Stomach (tissue), 9 donors: ENCODE measurements around the gene SCARB1. TPM values are rescaled to one million over a fixed set of nuclear protein-coding genes. Genes with fewer than 3 reads are reported as not detected.

Source experiments
- DNase-seq, 2 donors: peaks; one replicate each; pipeline versions ENCODE4 v3.0.0 to v3.0.0-alpha.2; 2013 to 2019
- H3K27ac ChIP-seq, 5 donors: fragments of 200-600 bp in 4 of 5; sonication (generic) in 4 of 5; one replicate each; pipeline ENCODE4 v1.5.1; 2013 to 2019; ENCODE audit warnings: mild to moderate bottlenecking in 1 of 5, moderate library complexity in 1 of 5
- H3K27me3 ChIP-seq, 3 donors: fragments of 200-600 bp; sonication (generic); one replicate each; pipeline ENCODE4 v1.5.1; 2017 to 2019; ENCODE audit warnings: mixed run types in 1 of 3
- H3K36me3 ChIP-seq, 4 donors: fragments of 200-600 bp; sonication (generic); 1 replicate in 3 of 4; 2 replicates in 1 of 4; pipeline ENCODE4 v1.5.1; 2016 to 2019
- H3K4me1 ChIP-seq, 4 donors: fragments of 200-600 bp; sonication (generic); one replicate each; pipeline ENCODE4 v1.5.1; 2016 to 2019
- H3K4me3 ChIP-seq, 4 donors: fragments of 200-600 bp; sonication (generic) in 3 of 4; one replicate each; pipeline ENCODE4 v1.5.1; 2016 to 2019; ENCODE audit warnings: mild to moderate bottlenecking in 1 of 4
- H3K9me3 ChIP-seq, 4 donors: fragments of 200-600 bp; sonication (generic); one replicate each; pipeline ENCODE4 v1.5.1; 2016 to 2019
- CTCF ChIP-seq, 7 experiments: fragments of 450-650 bp in 4 of 7; fragments of 200-600 bp in 3 of 7; sonication (generic) in 3 of 7; IDR thresholded peaks; one replicate each; pipeline ENCODE4 v1.5.1; 2016 to 2019; ENCODE audit warnings: antibody characterized with exemption in 7 of 7, control low read depth in 2 of 7, mild to moderate bottlenecking in 1 of 7
- EP300 ChIP-seq: sonication (generic); formaldehyde crosslinking; IDR thresholded peaks from one replicate; pipeline ENCODE4 v1.6.1; 2017; ENCODE audit warnings: antibody characterized with exemption
- POLR2A ChIP-seq, 4 donors: fragments of 450-650 bp; IDR thresholded peaks; one replicate each; pipeline ENCODE4 v1.6.1; 2016; ENCODE audit warnings: antibody characterized with exemption in 4 of 4, control low read depth in 2 of 4, mild to moderate bottlenecking in 1 of 4, moderate library complexity in 1 of 4
- POLR2AphosphoS5 ChIP-seq, 3 donors: sonication (generic); formaldehyde crosslinking; IDR thresholded peaks; one replicate each; pipeline ENCODE4 v1.6.1; 2016; ENCODE audit warnings: antibody characterized with exemption in 3 of 3
- WGBS, 5 donors: extraction: QIAGEN DNeasy Blood & Tissue Kit in 3 of 5; methylation state at CpG; one replicate each; pipeline versions ENCODE4 v1.1.5 to v1.1.7; 2013 to 2018; 5-methylcytosine and 5-hydroxymethylcytosine counted together
- intact Hi-C: fragments of 100-400 bp; cut with DNase I; formaldehyde crosslinking; loops from one replicate; pipeline ENCODE4 v1.15.1; 2023; ENCODE audit warnings: low total_unique reads
- polyA plus RNA-seq, 3 donors: library from polyadenylated mRNA; stranded (reverse); fragments of 200-250 nt; gene quantifications; one replicate each; pipeline ENCODE4 v1.2.3, GENCODE V29; 2013
- total RNA-seq, 5 donors: library from RNA; depleted of rRNA; stranded (reverse); fragments of >200 nt; gene quantifications; one replicate each; pipeline versions ENCODE4 v1.1.0 to v1.2.3, GENCODE V29; 2014 to 2016
- donor health status: healthy with polysubstance abuse.
- donor health status: Bipolar disorder and iron deficiency.
- donor health status: healthy.

Gene SCARB1
- total and polyA plus RNA-seq, 8 donors = 2.9 to 63.7 (median 8.8) TPM

GRCh38 chr12:124871297-124871696, 7.6 kb upstream of the SCARB1 start:
- no peak for TF ChIP-seq EP300
- TF ChIP-seq POLR2AphosphoS5 (IDR thresholded peaks at IDR 0.05) = no peak
- no peak for TF ChIP-seq POLR2A (IDR thresholded peaks at IDR 0.05)
- no peak for TF ChIP-seq CTCF (IDR thresholded peaks at IDR 0.05)
- H3K4me1 ChIP-seq = peaks cover 0 to 20% (median 12%) of the 10 kb centered on the region in 4 donors
- intact Hi-C loops = no loop called here
- no peaks in the 10 kb centered on the region for H3K36me3 ChIP-seq
- 87 to 94% (median 91%) methylated on average over 4 of the region's 4 CpGs for WGBS, 5 donors
- DNase-seq = no peak
- H3K27ac ChIP-seq = no peak overlapping the region
- H3K27me3 ChIP-seq = no peaks in the 10 kb centered on the region
- no peaks in the 10 kb centered on the region for H3K9me3 ChIP-seq
- no peak overlapping the region for H3K4me3 ChIP-seq

GRCh38 chr12:124870515-124870914, 6.9 kb upstream of the SCARB1 start:
- DNase-seq = no peak
- Histone ChIP-seq H3K27me3 (no peaks in the 10 kb centered on the region), H3K4me3 (no peak overlapping the region), H3K27ac (no peak overlapping the region), H3K36me3 (no peaks in the 10 kb centered on the region), H3K4me1 (peaks cover 0 to 21% (median 9%) of the 10 kb centered on the region in 4 donors), H3K9me3 (no peaks in the 10 kb centered on the region)
- WGBS, 5 donors = 88 to 99% (median 93%) methylated on average over 4 of the region's 4 CpGs
- TF ChIP-seq POLR2A (IDR thresholded peaks at IDR 0.05) (no peak), POLR2AphosphoS5 (IDR thresholded peaks at IDR 0.05) (no peak), CTCF (IDR thresholded peaks at IDR 0.05) (no peak), EP300 (no peak)
- intact Hi-C loops = no loop called here

DNA sequence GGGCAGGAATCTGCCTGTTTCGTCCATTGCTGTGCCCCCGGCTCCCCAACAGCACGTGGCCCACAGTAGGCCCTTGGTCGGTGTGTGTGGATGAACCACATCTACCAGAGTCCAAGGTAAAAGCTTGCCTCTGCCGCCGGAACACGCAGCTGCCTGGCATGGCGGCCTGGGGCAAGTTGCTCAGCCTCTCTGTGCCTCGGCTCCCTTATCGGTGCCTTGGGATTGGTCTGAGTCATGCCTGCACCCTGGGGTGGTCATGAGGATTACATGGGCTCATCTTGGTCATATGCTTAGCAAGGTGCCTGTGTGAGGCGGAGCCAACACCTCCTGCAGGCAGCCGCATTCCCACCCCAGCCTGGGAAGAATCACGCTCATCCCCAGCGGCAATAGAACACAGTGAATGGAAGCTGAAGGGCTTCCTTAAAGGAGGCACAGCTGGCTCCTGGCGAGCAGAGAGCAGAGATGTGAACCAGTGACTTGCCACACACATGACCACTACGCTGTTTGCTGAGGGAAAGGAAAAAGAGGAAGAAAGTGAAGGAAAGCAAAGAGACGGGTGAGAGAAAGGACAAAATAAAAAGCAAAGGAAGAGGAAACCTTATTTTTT, 5.5 kb upstream of the SCARB1 start:
- H3K36me3 ChIP-seq = no peaks in the 10 kb centered on the region
- intact Hi-C loops = no loop called here
- no peak for DNase-seq
- no peaks in the 10 kb centered on the region for H3K27me3 ChIP-seq
- TF ChIP-seq POLR2AphosphoS5 (IDR thresholded peaks at IDR 0.05) (no peak), EP300 (no peak), CTCF (IDR thresholded peaks at IDR 0.05) (no peak), POLR2A (IDR thresholded peaks at IDR 0.05) (no peak)
- no peaks in the 10 kb centered on the region for H3K9me3 ChIP-seq
- peak overlapping the region in 4 of 5 donors; percentile 37 to 56 (median 43) for H3K27ac ChIP-seq
- H3K4me3 ChIP-seq = no peak overlapping the region
- WGBS, 5 donors = 61 to 87% (median 78%) methylated on average over 17 of the region's 17 CpGs
- H3K4me1 ChIP-seq = peaks cover 2 to 21% (median 9%) of the 10 kb centered on the region in 4 donors

GRCh38 chr12:124868252-124869058, 4.8 kb upstream of the SCARB1 start:
- no peaks in the 10 kb centered on the region for H3K27me3 ChIP-seq
- TF ChIP-seq CTCF (IDR thresholded peaks at IDR 0.05) (no peak), EP300 (no peak), POLR2AphosphoS5 (IDR thresholded peaks at IDR 0.05) (no peak), POLR2A (IDR thresholded peaks at IDR 0.05) (no peak)
- intact Hi-C loops = no loop called here
- peaks cover 6 to 26% (median 15%) of the 10 kb centered on the region in 4 donors for H3K4me1 ChIP-seq
- H3K27ac ChIP-seq = peak overlapping the region in 4 of 5 donors; percentile 37 to 56 (median 43)
- no peak for DNase-seq
- WGBS, 5 donors = 68 to 80% (median 76%) methylated on average over 11 of the region's 11 CpGs
- no peaks in the 10 kb centered on the region for H3K9me3 ChIP-seq
- no peaks in the 10 kb centered on the region for H3K36me3 ChIP-seq
- no peak overlapping the region for H3K4me3 ChIP-seq
